GM18517 (cell line): Measurements from ENCODE around the gene ELP5.
A peak's percentile ranks its signal among the peaks of the same experiment; 100 is the strongest.

Experiments
- ATAC-seq: cut with Tn5 transposase; IDR thresholded peaks from one replicate; pipeline ENCODE4 v1.9.1; 2021; ENCODE audit warnings: mild to moderate bottlenecking, moderate library complexity; ENCODE audit not compliant: unreplicated experiment

The ELP5 gene

DNA sequence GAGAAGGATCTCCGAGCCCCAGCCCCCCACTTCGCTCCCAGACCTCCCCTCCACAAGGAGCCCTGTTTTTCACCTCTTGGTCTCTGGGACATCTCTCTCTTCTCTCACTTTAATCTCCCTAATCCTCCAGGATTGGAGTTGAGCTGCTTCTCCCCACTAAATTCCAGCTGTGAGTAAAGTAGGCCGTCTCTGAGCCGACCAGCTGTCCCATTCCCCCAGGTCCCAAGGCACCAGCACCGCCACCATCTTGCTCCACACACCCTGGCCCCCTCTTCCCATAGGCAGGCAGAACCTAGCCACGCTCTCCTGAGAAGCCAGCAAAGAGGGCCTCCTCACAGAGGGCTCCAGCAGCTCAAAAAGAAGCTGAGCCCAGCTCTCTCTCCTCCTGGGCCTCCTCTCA, 33.3 kb upstream of the ELP5 start:
- no peak for ATAC-seq

DNA sequence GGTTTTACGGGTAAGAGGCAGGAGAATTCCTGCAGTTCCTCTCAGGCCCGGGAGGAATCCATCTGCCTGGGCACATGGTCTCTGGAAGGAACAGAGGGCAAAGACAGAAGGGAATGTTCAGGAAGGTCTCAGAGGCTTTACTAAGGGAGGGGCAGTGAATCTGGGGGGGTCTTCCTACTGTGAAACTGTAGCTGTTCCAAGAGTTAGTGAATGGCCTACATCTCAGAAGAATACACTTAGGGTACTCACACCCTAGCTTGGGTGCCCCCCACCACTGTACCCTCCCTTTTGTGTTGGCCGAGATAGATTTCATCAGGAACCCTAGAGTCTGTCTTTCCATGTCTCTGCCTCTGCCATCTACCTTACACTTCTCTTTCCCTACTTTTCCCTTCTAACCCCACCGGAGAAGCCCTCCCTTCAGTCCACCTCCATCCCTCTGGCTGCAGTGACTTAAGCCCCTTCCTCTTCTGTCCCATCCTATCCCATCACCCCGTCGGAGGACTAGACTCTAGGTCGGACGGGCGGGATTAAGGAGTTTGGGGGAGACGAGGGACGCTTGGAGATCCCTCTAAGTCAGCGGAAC, 32.7 kb upstream of the ELP5 start:
- no peak for ATAC-seq

GRCh38 chr17:7219812-7220592, 32.0 kb upstream of the ELP5 start, which contains the start of the genes ACADVL and DLG4:
Gene ACADVL (plus strand): TSS chr17:7219938. CDS start chr17:7219985, 47 bp downstream.
Gene DLG4 (minus strand): TSS chr17:7219836.
- peak; percentile 45 for ATAC-seq

- no peak for ATAC-seq
These were observed 31.3 kb upstream of the ELP5 start for GRCh38 chr17:7220593-7221277.

DNA sequence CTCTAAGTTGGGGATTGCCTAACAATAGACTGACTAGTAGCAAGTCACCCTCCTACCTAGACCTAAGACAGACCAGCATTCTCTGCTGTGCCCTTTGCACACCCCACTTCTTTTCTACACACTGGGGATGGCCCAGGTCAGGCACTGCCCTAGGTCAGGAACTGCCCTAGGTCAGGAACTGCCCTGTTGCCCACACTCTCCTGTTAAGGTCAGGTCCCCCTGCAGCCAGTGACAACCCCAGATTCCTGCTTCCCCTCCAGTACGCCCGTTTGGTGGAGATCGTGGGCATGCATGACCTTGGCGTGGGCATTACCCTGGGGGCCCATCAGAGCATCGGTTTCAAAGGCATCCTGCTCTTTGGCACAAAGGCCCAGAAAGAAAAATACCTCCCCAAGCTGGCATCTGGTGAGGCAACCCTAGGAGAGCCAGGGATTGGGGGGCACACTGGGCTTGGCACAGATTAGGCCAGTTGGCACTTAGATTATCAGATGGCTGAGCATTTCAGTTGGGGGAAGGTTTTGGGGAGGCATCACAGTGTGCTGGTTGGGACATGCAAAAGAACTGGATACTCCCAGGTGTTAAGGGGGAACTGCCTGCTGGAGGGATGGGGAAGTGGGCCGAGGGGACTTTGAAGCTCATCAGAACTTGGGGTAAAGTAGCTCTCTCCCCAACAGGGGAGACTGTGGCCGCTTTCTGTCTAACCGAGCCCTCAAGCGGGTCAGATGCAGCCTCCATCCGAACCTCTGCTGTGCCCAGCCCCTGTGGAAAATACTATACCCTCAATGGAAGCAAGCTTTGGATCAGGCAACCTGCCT, 30.5 kb upstream of the ELP5 start:
- no peak for ATAC-seq

DNA sequence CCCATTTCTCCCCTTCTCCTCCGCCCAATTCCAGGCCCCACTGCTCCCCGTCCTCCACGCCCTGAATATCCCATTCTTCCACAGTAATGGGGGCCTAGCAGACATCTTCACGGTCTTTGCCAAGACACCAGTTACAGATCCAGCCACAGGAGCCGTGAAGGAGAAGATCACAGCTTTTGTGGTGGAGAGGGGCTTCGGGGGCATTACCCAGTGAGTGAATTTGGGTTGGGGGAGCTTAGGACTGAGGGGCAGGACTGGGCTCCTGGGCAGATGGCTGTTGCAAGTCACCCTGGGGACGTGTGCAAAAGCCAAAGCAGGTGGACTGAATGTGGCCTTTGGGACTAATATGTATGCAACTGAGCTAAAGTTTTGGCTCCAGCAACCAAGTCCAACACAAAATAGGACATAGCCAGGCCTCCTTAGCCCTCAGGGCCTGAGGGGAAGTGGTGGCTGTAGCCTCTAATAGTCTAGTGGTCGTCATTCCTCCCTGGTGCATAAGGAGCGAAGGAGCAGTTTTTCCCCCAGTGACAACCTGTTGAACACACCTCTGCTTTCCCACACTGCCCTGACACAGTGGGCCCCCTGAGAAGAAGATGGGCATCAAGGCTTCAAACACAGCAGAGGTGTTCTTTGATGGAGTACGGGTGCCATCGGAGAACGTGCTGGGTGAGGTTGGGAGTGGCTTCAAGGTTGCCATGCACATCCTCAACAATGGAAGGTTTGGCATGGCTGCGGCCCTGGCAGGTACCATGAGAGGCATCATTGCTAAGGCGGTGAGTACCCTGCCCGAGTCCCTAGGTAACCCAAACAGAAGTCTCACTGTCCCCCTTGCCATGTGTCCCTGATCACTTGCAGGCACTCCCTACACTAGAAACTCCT, 29.7 kb upstream of the ELP5 start:
- ATAC-seq: no peak

- ATAC-seq: no peak
These were observed 29.1 kb upstream of the ELP5 start for GRCh38 chr17:7222972-7223292.

- no peak for ATAC-seq
These were observed 28.6 kb upstream of the ELP5 start for GRCh38 chr17:7223375-7223774.

DNA sequence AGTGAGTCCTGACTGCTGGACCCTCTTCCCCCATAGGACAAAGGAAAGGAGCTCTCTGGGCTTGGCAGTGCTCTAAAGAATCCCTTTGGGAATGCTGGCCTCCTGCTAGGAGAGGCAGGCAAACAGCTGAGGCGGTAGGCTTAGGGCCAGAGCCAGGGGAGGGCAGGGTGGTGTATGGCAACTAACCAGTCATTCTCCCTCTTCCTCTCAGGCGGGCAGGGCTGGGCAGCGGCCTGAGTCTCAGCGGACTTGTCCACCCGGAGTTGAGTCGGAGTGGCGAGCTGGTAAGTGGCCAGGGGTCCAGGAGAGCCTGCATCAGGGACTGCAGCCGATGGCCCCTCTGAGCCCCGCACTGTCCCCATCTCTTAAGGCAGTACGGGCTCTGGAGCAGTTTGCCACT, 27.9 kb upstream of the ELP5 start:
- no peak for ATAC-seq

DNA sequence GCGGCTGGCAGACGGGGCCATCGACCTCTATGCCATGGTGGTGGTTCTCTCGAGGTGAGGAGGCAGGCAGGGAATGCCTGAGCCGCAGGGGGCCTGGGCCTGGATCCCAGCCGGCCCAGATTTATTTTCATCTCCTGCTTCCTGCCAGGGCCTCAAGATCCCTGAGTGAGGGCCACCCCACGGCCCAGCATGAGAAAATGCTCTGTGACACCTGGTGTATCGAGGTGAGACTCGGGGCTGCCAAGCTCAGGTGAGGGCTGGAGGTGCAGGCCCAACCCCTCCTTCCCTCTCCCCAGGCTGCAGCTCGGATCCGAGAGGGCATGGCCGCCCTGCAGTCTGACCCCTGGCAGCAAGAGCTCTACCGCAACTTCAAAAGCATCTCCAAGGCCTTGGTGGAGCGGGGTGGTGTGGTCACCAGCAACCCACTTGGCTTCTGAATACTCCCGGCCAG, 27.3 kb upstream of the ELP5 start:
- ATAC-seq: no peak

- ATAC-seq: no peak
These were observed 26.2 kb upstream of the ELP5 start for GRCh38 chr17:7225711-7226331.

- ATAC-seq: no peak
These were observed 25.0 kb upstream of the ELP5 start for GRCh38 chr17:7226721-7227710.

DNA sequence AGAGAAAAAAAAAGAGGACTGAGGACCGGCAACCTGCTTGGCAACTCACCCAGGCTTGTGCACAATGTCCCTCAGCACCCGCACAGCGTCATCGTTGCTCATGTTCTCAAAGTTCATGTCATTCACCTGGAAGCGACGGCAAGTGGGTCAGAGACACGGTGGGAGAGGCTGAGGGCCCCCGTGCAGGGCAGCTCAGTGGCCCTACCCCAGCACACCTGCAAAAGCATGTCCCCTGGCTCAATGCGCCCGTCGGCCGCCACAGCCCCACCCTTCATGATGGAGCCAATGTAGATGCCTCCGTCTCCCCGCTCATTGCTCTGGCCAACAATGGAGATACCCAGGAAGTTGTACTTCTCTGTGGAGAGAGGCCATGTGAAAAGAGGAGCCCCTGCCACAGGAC, 23.1 kb upstream of the ELP5 start:
- no peak for ATAC-seq

DNA sequence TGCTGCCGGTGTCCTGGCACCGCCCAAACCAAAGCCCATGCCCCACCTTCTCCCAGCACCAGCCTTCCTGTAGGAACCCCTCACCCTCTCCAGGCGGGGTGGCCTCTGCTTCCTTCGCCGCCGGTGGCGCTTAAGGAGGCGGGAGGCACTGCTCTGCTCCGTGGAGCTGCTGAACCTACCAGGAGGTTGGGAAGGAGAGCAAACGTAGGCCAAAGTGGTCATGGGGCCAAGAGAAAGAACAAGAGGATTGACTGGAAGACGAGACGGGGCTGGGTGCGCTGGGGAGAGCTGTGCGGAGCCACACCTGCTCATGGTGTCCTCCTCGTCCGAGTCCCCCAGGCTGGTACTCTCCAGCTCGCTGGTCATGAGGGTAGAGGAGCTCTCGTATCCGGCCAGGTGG, 22.5 kb upstream of the ELP5 start:
- ATAC-seq: no peak

- no peak for ATAC-seq
These were observed 19.9 kb upstream of the ELP5 start for GRCh38 chr17:7232114-7232513.

DNA sequence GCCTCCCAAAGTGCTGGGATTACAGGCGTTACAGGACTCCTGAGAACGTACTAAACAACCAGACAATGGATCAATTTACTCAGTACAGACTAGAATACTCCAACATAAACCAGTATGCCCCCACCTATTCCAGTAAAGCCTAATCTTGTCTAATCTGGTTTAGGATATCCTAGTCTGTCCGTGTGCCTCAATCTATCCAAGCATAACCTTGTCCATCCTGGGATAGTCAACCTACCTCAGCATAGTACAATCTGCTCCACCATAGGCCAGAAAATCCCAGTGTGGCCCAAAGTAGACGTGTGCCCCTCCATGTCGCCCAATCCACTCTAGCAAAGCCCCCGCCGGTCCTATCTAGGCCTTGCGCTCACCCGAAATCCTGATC, 18.3 kb upstream of the ELP5 start:
- ATAC-seq: peak; percentile 2

GRCh38 chr17:7234083-7234951, 17.7 kb upstream of the ELP5 start, which contains the start of gene DVL2:
Gene DVL2 (minus strand): TSS chr17:7234517. CDS start chr17:7234262, 255 bp downstream.
- peak; percentile 48 for ATAC-seq
